HG02943 (cell line): ENCODE data around the gene C3orf20.
A peak's percentile ranks its signal among the peaks of the same experiment; 100 is the strongest.
"Not testable (repeated sequence)": the region's sequence is repeated elsewhere in the genome, so short reads cannot be mapped to it uniquely, and the experiment has no call there.

ENCODE experiments used
- ATAC-seq: cut with Tn5 transposase; IDR thresholded peaks from one replicate; pipeline ENCODE4 v1.9.1; 2021; ENCODE audit warnings: mild to moderate bottlenecking, low read depth, moderate library complexity; ENCODE audit not compliant: unreplicated experiment

C3orf20 gene

DNA sequence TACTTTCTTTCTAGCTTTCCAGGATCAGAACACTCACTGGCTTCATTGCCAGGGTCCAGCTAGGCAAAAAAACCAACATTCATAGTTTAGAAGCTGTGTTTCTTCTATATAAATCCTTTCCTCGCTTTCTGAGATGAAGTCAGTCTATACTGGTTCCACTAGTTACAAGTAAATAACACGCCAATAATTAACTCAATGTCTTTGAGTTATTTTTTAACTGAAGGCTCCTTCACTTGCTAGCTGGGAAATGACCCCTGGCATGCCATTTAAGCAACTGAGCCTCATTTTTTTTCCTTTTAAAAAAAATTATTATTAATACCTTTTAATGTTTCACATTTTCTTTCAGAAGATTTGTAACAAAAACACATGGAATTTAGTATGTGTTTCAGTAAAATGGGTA lies 25.5 kb upstream of the C3orf20 start:
- no peak for ATAC-seq

DNA sequence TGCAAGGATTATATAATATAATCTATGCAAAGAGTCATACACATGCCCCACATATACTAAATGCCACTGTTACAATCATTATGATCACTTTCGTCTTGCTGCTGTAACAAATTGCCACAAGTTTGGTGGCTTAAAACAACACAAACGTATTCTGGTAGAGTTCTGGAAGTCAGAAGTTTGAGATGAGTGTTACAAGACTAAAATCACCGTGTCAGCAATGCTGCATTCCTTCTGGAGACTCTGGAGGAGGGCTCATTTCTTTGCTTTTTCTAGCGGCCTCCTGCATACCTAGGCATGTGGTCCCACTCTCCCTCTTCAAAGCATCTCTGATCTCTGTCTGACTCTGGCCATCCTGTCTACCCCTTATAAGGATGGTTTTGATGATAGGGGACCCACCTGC lies 24.7 kb upstream of the C3orf20 start:
- ATAC-seq: no peak

DNA sequence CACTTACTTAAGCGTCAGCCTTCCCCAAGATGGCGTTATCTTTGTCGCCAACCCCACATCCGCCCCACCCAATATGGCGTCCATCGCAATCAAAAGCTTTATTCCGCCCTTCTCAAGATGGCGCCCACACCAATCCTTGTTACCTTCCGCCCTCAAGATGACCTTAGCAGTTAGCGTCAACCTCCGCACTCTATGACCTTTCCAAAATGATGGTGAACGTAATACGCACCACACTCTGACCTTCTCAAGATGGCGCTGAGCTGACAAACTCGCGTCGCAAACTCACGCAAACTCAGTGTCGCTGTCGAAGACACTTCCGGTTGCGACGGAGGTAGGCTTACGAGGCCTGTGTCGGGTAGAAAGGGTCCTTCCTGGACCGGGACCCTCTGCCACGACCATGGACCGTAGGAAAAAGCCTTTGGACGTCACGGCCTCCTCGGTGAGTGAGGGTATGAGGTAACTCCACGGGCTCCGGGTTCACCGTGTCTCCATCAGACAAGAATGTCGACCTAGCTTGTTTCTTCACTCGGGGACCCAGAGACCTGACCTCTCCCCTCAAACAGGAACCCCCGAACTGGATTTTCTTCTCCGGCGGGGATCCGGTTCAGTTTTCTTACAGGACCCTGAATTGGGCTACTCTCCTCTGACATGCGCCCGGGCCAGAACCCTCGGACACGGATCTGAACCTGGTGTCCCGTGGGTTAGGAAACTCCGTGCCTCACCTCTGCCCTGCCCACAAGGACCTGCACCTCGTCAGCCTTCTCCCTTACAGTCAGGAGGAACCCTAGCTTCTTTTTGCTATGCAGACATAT lies 23.3 kb upstream of the C3orf20 start, which contains the start of gene CCDC174:
Gene CCDC174 (plus strand): TSS at position 323 of the 812 bp plus-strand sequence. CDS start 75 bp downstream, at position 398.
- peak; percentile 98 for ATAC-seq

DNA sequence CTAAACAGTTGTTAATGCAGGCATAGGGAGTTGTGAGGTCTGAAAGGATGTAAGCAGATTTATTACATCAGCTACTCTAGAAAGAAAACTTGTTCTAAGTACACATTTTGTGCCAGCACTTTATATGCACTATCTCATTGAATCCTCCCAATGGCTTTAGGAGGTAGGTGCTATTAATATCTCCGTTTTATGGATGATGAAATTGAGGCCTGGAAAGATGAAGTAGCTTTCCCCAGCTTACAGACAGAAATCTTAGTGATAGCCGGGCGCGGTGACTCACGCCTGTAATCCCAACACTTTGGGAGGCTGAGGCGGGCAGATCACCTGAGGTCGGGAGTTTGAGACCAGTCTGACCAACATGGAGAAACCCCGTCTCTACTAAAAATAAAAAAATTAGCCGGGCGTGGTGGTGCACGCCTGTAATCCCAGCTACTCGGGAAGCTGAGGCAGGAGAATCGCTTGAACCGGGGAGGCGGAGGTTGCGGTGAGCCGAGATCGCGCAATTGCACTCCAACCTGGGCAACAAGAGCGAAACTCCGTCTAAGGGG lies 22.5 kb upstream of the C3orf20 start:
- ATAC-seq: not testable (repeated sequence)

DNA sequence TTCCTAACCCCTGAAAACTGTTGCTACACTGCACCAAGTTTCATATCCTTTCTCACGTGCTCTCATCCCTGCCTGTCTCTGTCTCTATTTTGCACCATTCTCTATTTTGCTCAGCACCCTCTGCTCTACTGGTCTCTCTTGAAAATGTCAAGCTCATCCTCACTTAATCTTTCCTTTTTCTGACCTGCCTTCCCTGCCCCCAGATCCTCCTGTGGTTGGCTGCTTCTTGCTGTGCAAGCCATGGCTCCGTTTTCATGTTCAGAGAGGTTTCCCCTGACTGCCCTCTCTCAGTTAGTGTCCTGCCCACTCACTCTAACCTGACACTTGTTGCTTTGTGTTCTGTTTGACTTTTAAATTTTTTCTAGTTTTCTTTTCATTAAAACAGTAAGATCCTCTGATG lies 17.4 kb upstream of the C3orf20 start:
- no peak for ATAC-seq

DNA sequence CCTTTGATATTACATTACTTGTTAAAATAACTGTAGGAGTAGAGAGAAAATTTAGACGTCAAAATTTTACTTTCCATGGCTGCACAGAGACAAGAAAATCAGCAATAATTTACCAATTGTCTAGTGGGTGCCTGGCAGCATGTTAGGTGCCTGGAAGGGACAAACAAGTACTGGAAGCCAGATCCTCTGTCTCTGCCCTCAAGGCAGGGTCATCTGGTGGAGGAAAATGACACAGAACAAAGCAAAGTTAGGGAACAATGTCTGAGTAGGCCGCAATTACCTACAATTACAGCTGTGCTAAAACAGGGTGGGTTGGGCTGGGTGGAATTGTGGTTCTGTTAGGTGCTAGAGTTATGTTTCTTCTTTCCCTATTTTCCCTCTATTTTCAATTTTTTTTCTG lies 16.0 kb upstream of the C3orf20 start:
- no peak for ATAC-seq

DNA sequence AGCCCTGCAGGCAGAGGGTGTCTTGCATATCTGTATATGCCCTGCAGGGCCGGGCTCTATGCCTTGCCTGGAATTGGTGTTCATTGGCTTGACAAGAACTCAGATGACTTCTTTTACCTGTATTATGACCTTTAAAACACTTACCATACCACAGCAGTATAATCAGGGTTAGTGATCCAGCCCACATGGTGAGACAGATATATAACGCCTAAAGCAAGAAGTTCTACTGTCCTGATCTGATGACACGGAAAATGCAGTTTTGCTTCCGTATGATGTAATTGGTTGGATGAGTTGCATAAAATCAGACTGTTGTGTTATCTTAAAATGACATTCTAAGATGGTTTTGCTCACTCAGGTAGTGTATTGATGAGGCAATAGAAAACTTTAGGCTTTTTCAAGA lies 14.0 kb upstream of the C3orf20 start:
- no peak for ATAC-seq

DNA sequence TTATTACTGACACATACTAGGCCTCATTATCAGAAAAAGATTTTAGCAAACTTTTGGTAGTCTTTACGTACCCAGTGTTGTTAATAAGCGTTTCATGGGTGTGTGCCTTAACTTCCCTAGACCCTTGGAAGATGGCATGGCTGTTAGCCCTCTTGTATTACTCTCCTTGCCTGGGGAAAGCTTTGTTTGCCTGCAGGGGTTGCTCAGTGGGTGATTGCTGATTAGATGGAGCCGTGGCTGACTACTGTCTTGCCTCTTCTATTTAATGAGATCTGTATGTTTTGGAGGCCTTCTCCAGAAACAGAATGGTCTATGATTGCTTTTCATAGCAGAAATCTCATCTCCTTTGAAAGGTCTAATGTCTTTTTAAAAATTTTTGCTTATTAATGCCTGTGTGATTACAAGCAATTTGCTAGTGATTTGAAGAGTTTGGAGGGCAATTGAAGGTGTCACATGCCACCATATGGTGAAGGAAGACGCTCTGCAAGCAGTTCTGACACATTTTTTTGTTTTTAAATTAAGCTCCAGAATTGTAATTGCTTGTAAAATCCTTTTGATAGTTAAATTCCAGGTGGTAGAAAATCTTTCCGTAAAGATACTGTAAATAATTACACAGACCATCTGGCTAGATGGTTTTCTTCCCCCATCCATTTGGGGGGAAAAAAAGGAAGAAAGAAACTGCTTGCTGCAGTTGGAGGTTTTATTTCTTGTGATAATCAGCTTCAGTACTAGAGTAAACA lies 11.4 kb upstream of the C3orf20 start:
- ATAC-seq: no peak

DNA sequence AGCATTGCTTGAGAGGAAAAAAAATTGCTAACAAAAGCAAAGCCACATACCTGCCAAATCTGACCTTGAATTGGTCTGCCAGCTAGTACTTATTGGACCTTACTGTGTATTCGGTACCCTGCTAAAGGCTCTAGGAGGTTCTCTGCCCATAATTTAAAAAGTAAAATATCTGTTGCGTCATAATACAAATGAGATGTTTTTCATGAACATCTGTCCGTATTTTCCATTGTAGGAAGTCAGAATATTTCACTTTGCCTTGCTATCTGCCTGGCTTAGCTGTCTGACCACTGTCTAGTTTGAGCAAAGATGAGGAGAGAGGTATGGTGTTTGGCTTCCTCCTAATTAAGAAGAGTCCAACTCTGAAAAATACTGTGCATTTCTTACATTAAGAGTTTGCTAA lies 10.8 kb upstream of the C3orf20 start:
- ATAC-seq: no peak

DNA sequence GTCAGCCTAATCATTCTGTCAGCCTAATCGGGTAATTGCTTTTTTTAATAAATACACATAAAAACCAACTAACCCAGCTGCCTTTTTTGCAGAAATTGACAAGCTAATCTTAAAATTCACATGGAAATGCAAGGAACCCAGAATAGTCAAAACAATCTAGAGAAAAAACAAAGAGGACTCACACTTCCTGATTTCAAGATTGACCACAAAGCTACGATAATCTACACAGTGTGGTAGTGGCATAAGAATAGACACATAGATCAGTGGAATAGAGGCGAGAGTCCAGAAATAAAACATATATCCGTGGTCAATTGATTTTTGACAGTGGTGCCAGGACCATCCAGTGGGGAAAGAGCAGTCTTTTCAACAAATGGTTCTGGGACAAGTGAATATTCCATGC lies 2.4 kb upstream of the C3orf20 start:
- ATAC-seq: no peak

DNA sequence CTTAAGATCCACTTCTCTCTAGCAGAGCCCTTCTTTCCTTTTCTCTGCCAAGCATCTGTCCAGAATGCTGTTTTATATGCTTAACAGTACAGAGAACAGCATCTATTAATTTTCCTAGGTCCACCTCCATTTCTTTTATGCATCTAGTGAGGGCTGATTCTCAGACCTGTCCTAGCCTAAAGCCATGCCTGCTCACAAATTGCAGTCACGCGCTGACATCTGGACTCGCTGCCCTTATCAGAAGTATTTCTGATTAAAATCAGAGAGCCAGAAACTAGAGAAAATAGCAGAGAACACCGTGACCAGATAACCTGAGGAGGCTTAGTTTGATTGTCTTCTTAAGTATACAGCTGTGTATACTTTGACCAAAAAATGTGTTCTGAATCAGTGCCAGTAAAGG lies 1.9 kb downstream of the C3orf20 start:
- no peak for ATAC-seq

DNA sequence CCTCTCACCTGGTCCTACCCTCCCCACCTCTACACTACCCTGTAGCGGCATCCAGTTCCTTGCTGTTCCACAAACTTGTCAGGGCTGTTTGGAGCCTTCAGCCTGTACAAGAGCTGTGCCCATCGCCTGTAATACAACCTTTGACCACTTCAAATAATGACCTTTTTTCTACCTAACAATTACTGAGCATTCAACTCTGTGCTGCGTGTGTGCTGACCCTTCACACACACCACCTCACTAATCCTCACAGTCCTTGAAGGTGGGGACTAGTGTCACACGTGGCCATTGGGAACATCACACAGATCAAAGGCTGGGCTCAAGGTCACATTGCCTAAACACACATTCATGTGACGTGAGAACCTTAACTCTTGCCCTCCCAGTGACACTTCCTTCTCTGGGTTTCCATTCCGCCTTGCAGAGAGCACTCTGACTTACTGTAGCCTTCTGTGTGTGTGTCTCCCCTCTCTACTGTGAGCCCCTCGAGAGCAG lies 3.1 kb downstream of the C3orf20 start:
- no peak for ATAC-seq

DNA sequence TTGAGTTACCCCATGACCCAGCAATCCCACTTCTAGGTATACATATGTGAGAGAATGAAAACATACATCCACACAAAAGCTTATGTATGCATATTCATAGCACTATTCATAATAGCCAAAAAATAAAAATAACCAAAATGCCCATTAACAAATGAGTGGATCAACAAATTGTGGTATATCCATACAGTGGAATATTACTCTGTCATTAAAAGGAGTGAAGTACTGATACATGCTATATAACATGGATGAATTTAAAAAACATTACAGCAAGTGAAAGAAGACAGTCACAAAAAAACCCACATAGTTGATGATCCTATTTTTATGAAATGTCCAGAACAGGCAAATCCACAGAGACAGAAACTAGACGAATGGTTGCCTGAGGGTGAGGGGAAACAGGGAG lies 5.2 kb downstream of the C3orf20 start:
- ATAC-seq: no peak

DNA sequence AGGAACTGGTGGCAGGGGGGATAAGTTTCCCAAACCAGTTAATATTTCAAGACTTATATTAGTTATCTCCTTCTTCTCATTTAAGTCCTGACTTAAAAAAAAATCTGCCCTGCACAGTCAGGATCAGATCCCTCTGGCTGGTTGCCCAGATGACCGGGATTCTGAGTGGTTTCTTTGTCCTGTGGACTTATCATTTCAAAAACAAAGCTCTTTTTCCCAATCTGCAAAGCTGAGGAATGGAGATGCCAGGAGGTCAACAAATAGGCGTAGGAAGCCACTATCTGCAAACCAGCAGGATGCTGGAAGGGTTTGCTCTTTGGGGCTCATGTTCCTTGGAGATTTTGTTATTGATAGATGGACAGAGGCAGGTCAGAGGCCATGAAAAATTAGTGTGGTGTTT lies 5.8 kb downstream of the C3orf20 start:
- ATAC-seq: no peak

DNA sequence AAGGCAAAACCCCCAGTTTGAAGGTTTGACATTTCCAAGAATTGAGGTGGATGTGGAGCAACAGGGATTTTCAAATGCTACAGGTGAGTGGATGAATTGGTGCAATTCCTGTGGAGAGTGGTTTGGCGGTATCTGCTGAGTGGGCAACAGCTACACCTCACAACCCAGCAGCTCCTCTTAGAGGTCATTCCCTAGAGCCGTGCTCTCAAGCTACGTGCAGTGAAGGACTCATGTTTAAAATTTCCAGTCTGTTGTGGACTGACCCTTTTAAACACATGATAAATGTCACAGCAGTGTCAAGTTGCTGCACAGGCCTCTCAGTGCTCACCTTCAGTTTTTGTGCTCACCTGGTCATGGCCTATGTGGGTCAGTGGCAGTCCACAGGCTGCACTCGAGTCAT lies 9.5 kb downstream of the C3orf20 start:
- ATAC-seq: no peak

DNA sequence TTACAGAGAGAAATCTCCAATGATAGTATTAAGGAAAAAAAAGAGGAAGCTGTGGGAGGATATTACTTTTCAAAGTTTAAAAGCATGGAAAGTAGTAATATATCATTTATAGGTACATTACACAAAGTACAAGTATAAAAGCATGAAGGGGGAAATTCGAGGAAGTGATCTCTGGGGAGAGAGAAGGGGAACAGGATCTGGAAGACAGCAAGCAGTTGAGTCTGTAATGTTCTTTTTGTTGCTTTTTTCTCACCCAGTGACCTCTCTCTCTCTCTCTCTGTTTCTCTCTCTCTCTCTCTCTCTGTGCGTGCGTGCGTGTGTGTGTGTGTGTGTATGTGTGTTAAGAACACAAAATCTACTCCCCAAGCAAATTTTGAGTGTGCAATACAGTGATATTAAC lies 10.2 kb downstream of the C3orf20 start:
- ATAC-seq: no peak

DNA sequence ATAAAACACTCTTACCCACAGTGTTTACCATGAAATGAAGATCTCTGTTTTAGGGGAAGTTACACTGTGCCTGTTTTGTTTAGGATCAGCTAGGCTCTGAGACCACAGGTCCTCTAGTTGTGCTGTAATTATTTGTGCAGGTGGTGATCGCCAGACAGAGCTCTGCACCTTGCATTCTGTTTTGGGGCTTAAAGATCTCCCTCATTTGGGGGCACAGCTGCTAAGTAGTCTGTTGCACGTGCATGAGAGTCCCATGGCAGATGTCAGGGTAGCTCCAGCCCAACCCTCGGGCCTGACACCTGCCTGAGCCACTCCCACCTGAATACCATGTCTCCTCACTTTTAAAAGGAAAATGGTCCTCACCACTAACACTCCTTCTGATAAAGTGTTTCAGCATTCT lies 12.4 kb downstream of the C3orf20 start:
- no peak for ATAC-seq

DNA sequence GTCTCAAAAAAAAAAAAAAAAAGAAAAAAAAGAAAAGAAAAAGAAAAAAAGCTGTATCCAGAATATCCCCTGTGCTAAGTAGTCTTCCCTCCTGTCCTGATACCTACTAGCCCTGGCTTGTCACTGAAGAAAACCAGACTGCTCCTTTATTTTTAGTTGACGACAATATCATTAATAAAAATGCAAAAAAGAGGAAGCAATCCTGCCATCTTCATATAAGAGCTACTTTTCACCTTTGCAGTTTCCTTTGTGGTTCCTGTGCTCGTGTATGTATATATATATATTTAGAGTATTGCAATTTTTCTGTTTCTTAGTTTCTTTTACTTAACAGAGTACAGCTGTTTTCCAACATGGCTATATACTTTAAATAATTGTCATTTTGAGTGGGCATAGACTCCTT lies 13.6 kb downstream of the C3orf20 start:
- ATAC-seq: peak; percentile 61

DNA sequence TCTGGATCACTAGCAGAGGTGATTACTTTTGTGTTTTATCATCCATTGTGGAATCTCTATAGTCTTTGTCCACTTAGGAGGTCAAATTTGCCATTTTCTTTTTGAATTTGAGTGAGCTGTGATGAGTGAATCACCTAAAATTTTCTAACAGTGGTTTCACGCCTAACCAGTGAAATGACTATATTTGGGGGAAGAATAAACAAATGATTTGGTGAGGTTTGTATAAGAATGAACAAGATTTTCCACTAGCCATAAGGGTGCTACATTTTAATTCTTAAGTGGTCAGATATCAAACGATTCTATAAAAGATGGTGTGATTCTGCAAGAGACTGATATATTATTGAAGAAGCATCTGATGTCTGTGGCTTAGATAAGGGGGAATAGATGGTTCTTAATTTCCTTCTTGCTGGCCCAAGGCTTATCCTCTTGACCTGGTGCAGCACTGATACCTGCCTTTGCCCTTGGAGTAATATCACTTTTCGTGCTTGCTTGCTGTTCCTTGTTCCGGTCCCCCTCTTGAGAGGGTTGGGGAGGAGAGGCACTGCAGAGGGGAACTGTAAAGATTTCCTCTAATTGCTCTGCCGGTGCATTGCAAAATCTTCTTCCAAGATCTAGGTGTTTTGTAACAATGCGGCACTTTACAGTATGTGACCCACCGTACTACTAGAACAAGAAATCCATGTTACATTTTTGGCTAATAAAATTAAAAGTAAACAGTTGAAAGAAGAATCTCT lies 14.5 kb downstream of the C3orf20 start:
- no peak for ATAC-seq

DNA sequence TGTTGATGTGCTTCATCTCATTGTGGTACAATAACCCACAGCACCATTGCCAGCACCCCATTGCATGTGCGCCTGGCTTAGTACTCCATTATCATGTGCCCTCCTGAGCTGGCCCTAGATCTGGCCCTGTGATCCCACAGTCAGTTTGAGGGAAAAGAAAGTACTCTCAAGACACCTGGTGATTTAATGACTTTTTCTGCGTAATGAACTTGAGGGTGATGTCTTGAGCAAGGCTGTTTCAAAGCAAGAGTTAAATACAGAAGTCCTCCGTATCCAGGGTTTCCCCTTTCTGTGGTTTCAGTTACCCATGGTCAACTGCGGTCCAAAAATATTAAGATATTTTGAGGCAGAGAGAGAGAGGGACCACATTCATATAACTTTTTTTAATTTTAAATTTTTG lies 16.3 kb downstream of the C3orf20 start:
- no peak for ATAC-seq

DNA sequence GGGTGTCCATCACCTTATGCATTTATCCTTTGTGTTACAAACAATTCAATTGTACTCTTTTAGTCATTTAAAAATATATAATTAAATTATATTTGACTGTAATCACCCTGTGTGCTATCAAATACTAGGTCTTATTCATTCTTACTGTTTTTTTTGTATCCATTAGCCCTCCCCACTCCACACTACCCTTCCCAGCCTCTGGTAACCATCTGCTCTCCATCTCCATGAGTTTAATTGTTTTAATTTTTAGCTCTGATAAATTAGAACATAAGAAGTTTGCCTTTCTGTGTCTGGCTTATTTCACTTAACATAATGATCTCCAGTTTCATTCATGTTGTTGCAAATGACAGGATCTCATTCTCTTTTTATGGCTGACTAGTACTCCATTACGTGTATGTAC lies 16.8 kb downstream of the C3orf20 start:
- no peak for ATAC-seq
